ENCODE data around the gene SYNE2.
"Not testable (repeated sequence)": the region's sequence is repeated elsewhere in the genome, so short reads cannot be mapped to it uniquely, and the experiment has no call there.

The SYNE2 gene

DNA sequence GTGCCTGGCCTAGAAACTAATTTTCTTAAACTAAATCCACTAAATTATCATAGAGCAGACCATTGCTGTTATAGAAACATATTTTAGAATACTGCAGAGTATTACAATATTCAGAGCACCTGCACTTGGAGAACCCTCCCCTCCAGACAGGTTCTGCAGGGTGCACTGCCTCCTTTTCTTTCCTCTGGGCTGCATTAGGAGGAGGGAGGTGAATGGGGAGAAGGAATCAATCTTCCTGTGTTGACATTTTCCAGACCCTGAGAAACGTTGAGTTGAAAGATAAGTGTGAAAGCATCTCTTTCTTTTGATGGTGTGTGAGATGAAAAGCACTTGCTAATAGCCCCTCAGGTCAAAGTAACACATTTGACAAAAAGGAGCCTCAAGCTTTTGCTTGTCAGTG is 7.3 kb downstream of the SYNE2 start:
- ChIA-PET POLR2A (no interaction called here), CTCF (interaction anchor here (1.1 kb wide), 1 partner anchor 9 kb away, joined by 3 read pairs; no protein-coding TSS in a partner anchor)
- DNase-seq (ENCODE audit: low read depth, low spot score), result no peak
- TF ChIP-seq, protein P1, sequence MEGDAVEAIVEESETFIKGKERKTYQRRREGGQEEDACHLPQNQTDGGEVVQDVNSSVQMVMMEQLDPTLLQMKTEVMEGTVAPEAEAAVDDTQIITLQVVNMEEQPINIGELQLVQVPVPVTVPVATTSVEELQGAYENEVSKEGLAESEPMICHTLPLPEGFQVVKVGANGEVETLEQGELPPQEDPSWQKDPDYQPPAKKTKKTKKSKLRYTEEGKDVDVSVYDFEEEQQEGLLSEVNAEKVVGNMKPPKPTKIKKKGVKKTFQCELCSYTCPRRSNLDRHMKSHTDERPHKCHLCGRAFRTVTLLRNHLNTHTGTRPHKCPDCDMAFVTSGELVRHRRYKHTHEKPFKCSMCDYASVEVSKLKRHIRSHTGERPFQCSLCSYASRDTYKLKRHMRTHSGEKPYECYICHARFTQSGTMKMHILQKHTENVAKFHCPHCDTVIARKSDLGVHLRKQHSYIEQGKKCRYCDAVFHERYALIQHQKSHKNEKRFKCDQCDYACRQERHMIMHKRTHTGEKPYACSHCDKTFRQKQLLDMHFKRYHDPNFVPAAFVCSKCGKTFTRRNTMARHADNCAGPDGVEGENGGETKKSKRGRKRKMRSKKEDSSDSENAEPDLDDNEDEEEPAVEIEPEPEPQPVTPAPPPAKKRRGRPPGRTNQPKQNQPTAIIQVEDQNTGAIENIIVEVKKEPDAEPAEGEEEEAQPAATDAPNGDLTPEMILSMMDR (IDR thresholded peaks at IDR 0.05; ENCODE audit: insufficient read depth, low read length, missing control alignments), result no peak
- no peak overlapping the region for H3K4me3 ChIP-seq (ENCODE audit: low read depth, low read length)

DNA sequence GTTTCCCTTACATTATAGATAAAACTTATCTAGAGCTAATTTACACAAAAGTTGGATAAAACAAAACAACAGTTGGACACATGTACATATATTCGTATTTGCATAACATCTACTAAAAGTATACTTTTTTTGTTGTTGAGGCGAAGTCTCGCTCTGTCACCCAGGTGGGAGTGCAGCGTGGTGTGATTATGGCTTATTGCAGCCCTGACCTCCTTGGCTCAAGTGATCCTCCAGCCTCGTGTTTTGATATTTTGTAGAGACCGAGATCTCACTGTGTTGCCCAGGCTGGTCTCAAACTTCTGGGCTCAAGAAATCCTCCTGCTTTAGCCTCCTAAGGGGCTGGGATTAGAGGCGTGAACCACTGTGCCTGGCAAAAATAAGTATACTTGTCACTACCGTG is 9.4 kb downstream of the SYNE2 start:
- ChIA-PET POLR2A (no interaction called here), CTCF (no interaction called here)
- TF ChIP-seq, protein P1 (IDR thresholded peaks at IDR 0.05; ENCODE audit: insufficient read depth, low read length, missing control alignments), result no peak
- H3K4me3 ChIP-seq (ENCODE audit: low read depth, low read length), result no peak overlapping the region
- no peak for DNase-seq (ENCODE audit: low read depth, low spot score)

DNA sequence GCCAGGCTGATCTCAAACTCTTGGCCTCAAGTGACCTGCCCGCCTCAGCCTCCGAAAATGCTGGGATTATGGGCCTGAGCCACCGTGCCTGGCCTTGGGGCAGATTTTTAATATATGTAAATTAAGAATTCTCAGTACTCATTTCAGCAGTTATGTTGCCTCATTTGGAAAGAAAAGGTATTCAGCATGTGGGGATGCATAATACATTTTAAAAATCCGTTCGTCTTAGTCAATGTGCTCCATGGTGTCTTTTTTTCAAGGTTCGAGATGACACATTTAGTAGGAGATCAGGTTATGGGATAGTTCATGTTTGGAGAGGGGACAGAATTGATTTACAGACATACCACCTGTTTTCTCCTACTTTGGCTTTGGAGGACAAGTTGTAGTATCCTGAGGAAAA is 10.2 kb downstream of the SYNE2 start:
- H3K4me3 ChIP-seq (ENCODE audit: low read depth, low read length), result no peak overlapping the region
- TF ChIP-seq, protein P1 (IDR thresholded peaks at IDR 0.05; ENCODE audit: insufficient read depth, low read length, missing control alignments), result no peak
- CTCF ChIA-PET, result interaction anchor here (1.0 kb wide), 1 partner anchor 14 kb away, joined by 4 read pairs; no protein-coding TSS in a partner anchor
- DNase-seq (ENCODE audit: low read depth, low spot score), result no peak
- POLR2A ChIA-PET, result no interaction called here

DNA sequence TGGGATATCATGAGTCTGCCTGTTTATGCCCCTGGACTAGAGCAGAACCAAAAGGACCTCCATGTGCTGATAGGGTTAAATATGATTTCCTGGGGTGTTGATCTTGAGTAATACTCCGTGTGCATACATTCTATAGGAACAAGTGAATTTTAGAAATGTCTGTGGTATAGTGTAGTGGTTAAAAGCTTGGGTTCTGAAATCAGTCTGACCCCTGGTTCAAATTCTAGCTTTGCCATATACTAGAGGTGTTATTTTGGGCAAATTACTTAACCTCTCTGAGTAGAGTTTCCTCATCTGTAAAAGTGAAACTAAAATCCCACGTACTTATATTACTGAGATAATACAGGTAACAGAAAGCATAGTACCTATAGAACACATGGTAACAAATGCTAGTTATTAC is 12.0 kb downstream of the SYNE2 start:
- not testable (repeated sequence) for H3K4me3 ChIP-seq (ENCODE audit: low read depth, low read length); DNase-seq (ENCODE audit: low read depth, low spot score)
- ChIA-PET CTCF (interaction anchor here (1.2 kb wide), 1 partner anchor 146 kb away, joined by 3 read pairs; no protein-coding TSS in a partner anchor), POLR2A (interaction anchor here (1.1 kb wide), 1 partner anchor 29 kb away, joined by 4 read pairs; no protein-coding TSS in a partner anchor)

DNA sequence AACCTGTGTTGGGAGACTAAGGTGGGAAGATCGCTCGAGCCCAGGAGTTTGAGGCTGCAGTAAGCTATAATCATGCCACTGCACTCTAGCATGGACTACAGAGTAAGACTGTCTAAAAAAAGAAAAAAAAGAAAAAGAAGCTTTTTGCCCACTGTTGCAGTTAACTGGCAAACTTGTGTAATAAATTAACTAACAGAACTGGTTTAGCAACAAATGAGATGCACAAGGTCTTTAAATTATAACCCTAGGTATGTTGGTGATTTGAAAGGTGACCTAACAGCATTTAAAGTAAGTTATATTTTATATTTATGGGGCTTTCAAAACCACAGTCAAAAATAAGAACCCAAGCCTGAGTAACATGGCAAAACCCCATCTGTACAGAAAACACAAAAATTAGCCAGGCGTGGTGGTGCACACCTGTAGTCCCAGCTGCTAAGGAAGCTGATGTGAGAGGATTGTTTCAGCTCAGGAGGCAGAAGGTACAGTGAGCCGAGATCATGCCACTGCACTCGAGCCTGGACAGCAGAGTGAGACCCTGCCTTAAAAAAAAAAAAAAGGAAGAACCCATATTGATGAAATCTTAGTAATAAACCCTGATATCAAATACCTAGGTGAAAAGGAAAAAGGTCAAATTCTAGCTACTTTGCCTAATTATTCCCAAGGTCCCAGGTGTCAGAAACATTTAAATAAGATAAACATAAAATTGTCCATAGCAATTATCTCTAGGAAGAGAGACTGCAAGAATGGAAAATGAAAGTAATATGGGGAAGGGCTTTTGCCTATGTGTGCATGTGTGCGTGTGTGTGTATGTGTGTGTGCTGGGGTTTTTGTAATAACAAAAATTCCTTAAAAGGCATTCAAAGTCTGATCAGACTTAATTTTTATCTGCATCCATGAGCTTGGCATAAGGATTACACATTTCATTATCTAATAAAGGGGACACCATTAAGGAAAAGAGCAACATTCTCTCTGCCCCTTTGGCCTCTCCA is 15.4 kb downstream of the SYNE2 start:
- ChIA-PET CTCF (interaction anchor here (0.6 to 1.5 kb wide), 5 partner anchors 8 to 22 kb away, joined by 3 to 6 read pairs (median 3); partner anchors contain the start of gene SYNE2), POLR2A (interaction anchor here (0.6 kb wide), 1 partner anchor 329 kb away, joined by 3 read pairs; no protein-coding TSS in a partner anchor)
- DNase-seq (ENCODE audit: low read depth, low spot score), result no peak
- H3K4me3 ChIP-seq (ENCODE audit: low read depth, low read length), result no peak overlapping the region
- TF ChIP-seq, protein P1 (IDR thresholded peaks at IDR 0.05; ENCODE audit: insufficient read depth, low read length, missing control alignments), result no peak

DNA sequence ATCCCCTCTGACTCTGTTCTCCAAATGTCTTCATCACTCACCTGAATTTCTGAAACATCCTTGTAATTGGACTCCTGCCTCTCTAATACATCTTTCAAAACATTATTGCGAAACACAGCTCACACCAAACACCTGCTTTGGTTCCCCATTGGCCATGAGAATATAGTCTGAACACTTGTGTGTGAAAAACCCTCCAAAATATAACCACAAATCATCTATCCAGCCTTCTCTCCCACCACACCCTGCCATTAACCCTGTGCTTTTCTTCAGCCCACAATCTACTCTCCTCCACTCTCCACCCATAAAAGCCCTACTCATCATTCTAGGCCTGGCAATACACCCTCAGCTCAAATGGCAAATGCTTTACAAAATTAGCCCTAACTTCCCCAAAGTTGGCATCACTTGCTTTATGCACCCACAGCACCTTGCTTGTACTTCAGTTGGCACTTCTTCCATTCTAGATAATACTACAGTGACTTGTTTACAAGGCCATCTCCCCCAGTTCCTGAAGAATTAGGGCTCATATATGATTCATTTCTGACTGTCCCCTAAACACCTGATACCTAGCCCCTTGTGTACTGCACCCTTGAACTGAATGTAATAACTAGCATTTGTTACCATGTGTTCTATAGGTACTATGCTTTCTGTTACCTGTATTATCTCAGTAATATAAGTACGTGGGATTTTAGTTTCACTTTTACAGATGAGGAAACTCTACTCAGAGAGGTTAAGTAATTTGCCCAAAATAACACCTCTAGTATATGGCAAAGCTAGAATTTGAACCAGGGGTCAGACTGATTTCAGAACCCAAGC is 17.3 kb downstream of the SYNE2 start:
- POLR2A ChIA-PET; DNase-seq (ENCODE audit: low read depth, low spot score); H3K4me3 ChIP-seq (ENCODE audit: low read depth, low read length): not testable (repeated sequence)
- CTCF ChIA-PET, result interaction anchor here (1.5 kb wide), 1 partner anchor 10 kb away, joined by 3 read pairs; no protein-coding TSS in a partner anchor

DNA sequence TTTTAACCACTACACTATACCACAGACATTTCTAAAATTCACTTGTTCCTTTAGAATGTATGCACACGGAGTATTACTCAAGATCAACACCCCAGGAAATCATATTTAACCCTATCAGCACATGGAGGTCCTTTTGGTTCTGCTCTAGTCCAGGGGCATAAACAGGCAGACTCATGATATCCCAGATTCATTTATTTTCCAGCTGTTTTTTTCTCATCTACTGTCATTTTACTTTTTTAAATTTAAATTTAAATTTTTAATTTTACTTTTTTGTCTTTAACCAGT is 17.9 kb downstream of the SYNE2 start:
- DNase-seq (ENCODE audit: low read depth, low spot score); CTCF ChIA-PET; H3K4me3 ChIP-seq (ENCODE audit: low read depth, low read length); POLR2A ChIA-PET: not testable (repeated sequence)
